HG03575 (cell line): Measurements from ENCODE around the gene KCNIP3.
"Not testable (repeated sequence)": the region's sequence is repeated elsewhere in the genome, so short reads cannot be mapped to it uniquely, and the experiment has no call there.

ENCODE experiments used
- ATAC-seq: cut with Tn5 transposase; IDR thresholded peaks from one replicate; pipeline ENCODE4 v1.9.1; 2021; ENCODE audit not compliant: unreplicated experiment, insufficient number of reproducible peaks, low FRiP score; ENCODE audit errors: extremely low read depth

KCNIP3 gene

GRCh38 chr2:95388091-95388692 is 91.0 kb downstream of the KCNIP3 start:
- ATAC-seq = no peak

- no peak for ATAC-seq
Measured at GRCh38 chr2:95388856-95389244, 91.7 kb downstream of the KCNIP3 start.

- ATAC-seq = no peak
Measured at GRCh38 chr2:95389245-95390119, 92.3 kb downstream of the KCNIP3 start.

- ATAC-seq = no peak
Measured at GRCh38 chr2:95390272-95390880, 93.2 kb downstream of the KCNIP3 start.

GRCh38 chr2:95390881-95391321 is 93.8 kb downstream of the KCNIP3 start:
- ATAC-seq = no peak

GRCh38 chr2:95391641-95392310 is 94.6 kb downstream of the KCNIP3 start:
- ATAC-seq = no peak

- no peak for ATAC-seq
Measured at GRCh38 chr2:95392320-95392719, 95.2 kb downstream of the KCNIP3 start.

GRCh38 chr2:95392730-95393455 is 95.7 kb downstream of the KCNIP3 start:
- no peak for ATAC-seq

- no peak for ATAC-seq
Measured at GRCh38 chr2:95393901-95394300, 96.8 kb downstream of the KCNIP3 start.

GRCh38 chr2:95399061-95399460 is 101.9 kb downstream of the KCNIP3 start:
- no peak for ATAC-seq

GRCh38 chr2:95401480-95401879 is 104.3 kb downstream of the KCNIP3 start:
- ATAC-seq = no peak

GRCh38 chr2:95402004-95402369 is 104.8 kb downstream of the KCNIP3 start:
- ATAC-seq = not testable (repeated sequence)

- ATAC-seq = peak; percentile 50
Measured at GRCh38 chr2:95402370-95403203, 105.4 kb downstream of the KCNIP3 start, which contains the start of gene FAHD2A. Gene FAHD2A, plus strand, starts transcription at chr2:95402708. Its CDS starts 2,851 bp downstream, at chr2:95405559.

- ATAC-seq = not testable (repeated sequence)
Measured at GRCh38 chr2:95403204-95403721, 106.1 kb downstream of the KCNIP3 start.

- not testable (repeated sequence) for ATAC-seq
Measured at GRCh38 chr2:95403824-95404223, 106.7 kb downstream of the KCNIP3 start.

- not testable (repeated sequence) for ATAC-seq
Measured at GRCh38 chr2:95404676-95405075, 107.5 kb downstream of the KCNIP3 start.

GRCh38 chr2:95411239-95411638 is 114.1 kb downstream of the KCNIP3 start:
- ATAC-seq = not testable (repeated sequence)
